Astrocyte of the spinal cord (primary cell): ENCODE data around the gene SPRR1B.

Experiments
- DNase-seq: peaks from one replicate; pipeline ENCODE4 v3.0.0; 2011; ENCODE audit warnings: low read depth, low spot score
- H3K4me3 ChIP-seq: 2 replicates; pipeline ENCODE4 v1.5.1; 2011; ENCODE audit warnings: low read depth, mild to moderate bottlenecking, low read length, moderate library complexity
- in situ Hi-C: cut with HindIII; loops from 2 replicates; pipeline ENCODE4 v1.10.0; 2017; ENCODE audit warnings: low sequenced_read_pairs
- TF ChIP-seq, protein P1 (sequence below): IDR thresholded peaks from 2 replicates; pipeline ENCODE4 v1.5.1; 2012; ENCODE audit warnings: low read depth, mild to moderate bottlenecking, low read length, inconsistent platforms

SPRR1B gene

DNA sequence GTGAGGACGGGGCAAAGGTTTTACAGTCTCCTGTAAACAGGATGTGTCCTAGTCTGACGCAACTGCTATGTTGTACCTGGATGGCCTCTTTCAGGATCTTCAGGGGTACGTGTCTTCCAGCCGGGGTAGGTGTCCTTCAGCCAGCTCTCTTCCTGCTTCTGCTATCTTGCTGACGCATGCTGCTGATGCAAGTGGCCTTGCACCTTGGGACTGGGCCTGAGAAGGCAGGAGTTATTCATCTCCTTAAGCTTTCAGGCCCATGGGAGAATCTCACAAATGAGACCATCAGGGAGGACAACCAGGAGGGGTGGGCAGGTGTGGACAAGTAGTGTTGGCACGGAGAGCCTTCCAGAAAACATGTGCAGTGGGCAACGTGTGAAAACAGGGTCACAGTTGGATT lies 7.9 kb upstream of the SPRR1B start:
- DNase-seq, result no peak
- TF ChIP-seq, protein P1, sequence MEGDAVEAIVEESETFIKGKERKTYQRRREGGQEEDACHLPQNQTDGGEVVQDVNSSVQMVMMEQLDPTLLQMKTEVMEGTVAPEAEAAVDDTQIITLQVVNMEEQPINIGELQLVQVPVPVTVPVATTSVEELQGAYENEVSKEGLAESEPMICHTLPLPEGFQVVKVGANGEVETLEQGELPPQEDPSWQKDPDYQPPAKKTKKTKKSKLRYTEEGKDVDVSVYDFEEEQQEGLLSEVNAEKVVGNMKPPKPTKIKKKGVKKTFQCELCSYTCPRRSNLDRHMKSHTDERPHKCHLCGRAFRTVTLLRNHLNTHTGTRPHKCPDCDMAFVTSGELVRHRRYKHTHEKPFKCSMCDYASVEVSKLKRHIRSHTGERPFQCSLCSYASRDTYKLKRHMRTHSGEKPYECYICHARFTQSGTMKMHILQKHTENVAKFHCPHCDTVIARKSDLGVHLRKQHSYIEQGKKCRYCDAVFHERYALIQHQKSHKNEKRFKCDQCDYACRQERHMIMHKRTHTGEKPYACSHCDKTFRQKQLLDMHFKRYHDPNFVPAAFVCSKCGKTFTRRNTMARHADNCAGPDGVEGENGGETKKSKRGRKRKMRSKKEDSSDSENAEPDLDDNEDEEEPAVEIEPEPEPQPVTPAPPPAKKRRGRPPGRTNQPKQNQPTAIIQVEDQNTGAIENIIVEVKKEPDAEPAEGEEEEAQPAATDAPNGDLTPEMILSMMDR, result no peak
- in situ Hi-C loops, result no loop called here
- no peak overlapping the region for H3K4me3 ChIP-seq

DNA sequence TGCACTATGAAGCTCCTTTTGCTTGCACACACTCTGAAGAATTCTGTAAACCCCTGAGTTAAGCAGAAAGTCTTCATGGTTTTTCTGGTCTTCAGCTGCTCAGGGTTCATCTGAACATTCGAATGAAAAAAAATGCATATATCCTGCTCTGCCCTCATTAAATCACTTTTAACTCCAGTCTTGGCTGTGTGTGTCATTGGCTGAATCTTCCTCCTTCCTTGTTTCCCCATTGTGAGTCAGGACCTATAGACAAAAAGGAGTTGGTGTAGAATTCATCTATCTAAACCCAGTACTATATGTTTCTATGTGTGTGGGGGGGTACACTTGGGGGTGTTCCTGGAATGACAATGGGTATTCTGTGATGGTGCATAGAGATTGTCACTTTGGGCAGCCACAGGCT lies 6.6 kb upstream of the SPRR1B start:
- DNase-seq, result no peak
- TF ChIP-seq, protein P1, result no peak
- in situ Hi-C loops, result no loop called here
- H3K4me3 ChIP-seq, result no peak overlapping the region

DNA sequence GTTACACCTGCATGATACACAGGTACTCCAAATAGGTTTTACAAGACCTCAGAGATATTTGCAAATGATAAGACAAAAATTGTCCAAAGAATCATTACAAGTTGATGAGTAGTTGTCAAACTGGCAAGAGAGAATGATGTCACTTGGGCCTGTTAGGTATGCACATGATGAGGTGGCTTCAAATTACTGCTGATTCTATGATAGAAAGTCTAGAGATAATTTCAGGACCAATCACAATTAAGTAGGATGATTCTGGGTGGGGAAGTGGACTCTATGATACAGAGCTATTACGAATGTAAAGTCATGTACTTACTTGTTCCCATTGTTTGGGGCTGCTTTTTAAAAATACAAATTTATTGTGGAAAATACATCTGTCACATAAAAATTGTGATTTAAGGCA lies 5.2 kb upstream of the SPRR1B start:
- no peak overlapping the region for H3K4me3 ChIP-seq
- DNase-seq, result no peak
- TF ChIP-seq, protein P1, result no peak
- in situ Hi-C loops, result no loop called here

DNA sequence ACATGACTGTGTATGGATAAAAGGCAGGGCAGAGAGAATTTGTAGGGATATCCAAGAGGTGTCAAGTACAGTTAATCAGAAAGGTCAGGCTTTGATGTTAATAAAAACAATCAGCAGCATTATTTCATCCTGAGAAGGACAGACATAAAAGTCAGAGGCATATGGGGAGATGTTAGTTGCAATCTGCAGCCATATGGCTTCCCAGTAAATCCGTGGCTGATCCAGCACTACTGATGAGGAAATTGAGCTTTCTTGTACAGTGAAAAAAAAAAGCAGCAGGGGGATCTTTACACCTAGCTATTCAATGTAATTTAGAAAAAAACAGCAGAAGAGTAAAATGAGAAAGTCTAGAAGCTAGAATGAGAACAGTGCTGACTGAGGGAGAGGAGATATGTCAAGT lies 2.2 kb upstream of the SPRR1B start:
- H3K4me3 ChIP-seq, result no peak overlapping the region
- TF ChIP-seq, protein P1, result no peak
- DNase-seq, result no peak
- in situ Hi-C loops, result no loop called here

DNA sequence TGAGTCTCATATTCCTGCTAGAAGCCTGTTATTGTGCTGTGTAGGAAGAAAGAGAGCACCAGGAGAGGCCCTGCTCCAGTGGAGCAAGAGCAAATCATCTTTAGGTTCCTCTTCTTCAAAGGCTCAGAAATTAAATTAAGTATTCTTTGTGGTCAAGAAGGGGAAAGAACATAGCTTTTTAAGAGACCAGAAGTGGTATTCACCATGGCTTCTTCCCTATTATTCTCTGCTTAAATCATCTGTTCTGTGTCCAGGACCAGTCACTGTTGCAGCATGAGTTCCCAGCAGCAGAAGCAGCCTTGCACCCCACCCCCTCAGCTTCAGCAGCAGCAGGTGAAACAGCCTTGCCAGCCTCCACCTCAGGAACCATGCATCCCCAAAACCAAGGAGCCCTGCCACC lies 1.1 kb downstream of the SPRR1B start:
- H3K4me3 ChIP-seq, result no peak overlapping the region
- DNase-seq, result no peak
- TF ChIP-seq, protein P1, result no peak
- in situ Hi-C loops, result no loop called here

DNA sequence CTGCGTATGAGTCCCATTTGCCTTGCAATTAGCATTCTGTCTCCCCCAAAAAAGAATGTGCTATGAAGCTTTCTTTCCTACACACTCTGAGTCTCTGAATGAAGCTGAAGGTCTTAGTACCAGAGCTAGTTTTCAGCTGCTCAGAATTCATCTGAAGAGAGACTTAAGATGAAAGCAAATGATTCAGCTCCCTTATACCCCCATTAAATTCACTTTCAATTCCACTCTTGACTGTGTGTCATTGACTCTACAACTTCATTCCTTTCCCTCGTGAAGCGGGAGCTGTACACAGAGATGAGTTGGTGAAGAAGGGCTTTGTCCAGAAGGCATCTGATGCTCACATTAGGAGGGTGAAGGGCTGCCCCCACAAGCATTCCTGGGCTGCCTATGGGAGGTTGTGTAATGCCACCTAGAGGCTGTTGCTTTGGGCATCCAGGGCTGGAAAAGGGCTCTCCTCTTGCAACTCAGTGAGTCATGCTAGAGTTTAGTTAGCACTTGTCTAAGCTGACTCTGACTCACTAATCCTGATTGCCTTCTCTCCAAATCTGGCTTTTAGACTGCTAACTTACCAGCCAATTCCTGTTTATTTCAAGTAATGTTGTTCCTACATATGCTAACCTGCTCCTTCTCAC lies 1.8 kb downstream of the SPRR1B start:
- in situ Hi-C loops, result no loop called here
- TF ChIP-seq, protein P1, result peak; percentile 36
- DNase-seq, result peak; percentile 50
- no peak overlapping the region for H3K4me3 ChIP-seq

DNA sequence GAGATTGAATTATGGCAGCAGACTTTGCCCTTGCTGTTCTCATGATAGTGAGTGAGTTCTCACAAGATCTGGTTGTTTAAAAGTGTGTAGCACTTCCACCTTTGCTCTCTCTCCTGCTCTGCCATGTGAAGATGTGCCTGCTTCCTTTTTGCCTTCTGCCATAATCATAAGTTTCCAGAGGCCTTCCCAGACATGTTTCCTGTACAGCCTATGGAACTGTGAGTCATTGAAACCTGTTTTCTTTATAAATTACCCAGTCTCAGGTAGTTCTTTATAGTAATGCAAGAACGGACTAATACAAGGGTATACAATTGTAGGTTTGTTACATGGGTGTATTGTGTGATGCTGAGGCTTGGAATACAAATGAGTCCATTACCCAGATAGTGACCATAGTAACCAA lies 4.2 kb downstream of the SPRR1B start:
- TF ChIP-seq, protein P1, result no peak
- in situ Hi-C loops, result no loop called here
- H3K4me3 ChIP-seq, result no peak overlapping the region
- no peak for DNase-seq
